ENCODE data around the gene MIEN1. TPM values are rescaled to one million over a fixed set of nuclear protein-coding genes. Genes with fewer than 3 reads are reported as not detected.
"Not testable (repeated sequence)": the region's sequence is repeated elsewhere in the genome, so short reads cannot be mapped to it uniquely, and the experiment has no call there.

Gene MIEN1
- total and polyA plus RNA-seq, 3 experiments from 2014 or later = 42.3 to 114 (median 46.2) TPM

DNA sequence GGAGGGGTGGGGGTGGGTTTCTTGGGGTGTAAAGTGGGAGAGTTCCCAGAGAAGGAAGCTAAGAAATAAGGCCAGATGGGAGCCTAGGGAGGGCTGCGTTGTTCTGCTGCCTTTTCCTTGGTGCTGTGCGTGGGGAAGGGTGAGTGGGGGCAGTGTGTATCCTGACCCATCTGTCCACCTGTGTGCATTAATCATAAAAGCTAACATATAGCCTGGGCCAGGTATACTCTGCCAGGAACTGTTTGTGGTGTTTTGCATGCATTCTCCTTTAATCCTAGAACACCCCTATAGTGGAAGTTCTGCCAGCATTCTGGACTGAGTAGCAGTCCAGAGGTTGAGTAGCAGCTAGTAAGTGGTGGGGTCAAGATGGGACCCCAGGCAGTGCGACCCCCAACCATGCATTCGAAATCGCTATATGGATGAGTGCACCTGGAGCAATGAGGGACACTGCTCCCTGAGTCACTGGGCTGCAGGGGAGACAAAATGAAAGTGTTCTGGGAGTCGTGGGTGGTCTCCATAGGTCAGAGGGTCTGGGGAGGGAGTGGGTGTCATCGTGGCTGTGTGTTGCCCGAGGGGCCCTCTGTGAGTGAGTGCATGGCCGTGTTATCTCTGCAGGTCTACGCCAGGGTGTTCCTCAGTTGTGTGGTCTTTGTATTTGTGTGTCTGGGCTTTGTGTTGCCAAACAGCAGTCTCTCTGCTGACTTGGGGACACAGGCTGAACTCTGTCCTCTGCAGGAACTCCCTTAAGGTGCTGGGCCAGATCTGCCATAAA lies 29.1 kb downstream of the MIEN1 start:
- peaks cover 7 to 14% (median 12%) of the 10 kb centered on the region in 3 donors for H3K4me1 Mint-ChIP-seq
- Histone ChIP-seq H3K27ac (ENCODE audit: low read depth, low read length) (no peak overlapping the region), H3K36me3 (ENCODE audit: insufficient read depth, low read length) (no peaks in the 10 kb centered on the region), H3K4me1 (ENCODE audit: insufficient read depth, low read length) (no peaks in the 10 kb centered on the region), H3K4me3 (ENCODE audit: low read length) (no peak overlapping the region), H3K27me3 (ENCODE audit: insufficient read depth, low read length, poor library complexity, severe bottlenecking) (peaks cover 10% of the 10 kb centered on the region), H3K9me3 (ENCODE audit: low read length) (no peaks in the 10 kb centered on the region)
- DNase-seq = no peak
- H3K36me3 Mint-ChIP-seq = peaks cover 0 to 4% (median 3%) of the 10 kb centered on the region in 3 donors
- CTCF ChIA-PET = interaction anchor here (0.9 to 1.5 kb wide), 2 partner anchors 36 to 80 kb away, joined by 3 to 4 read pairs; no protein-coding TSS in a partner anchor
- peak overlapping the region in 1 of 7 donors; percentile 64 for H3K4me3 Mint-ChIP-seq
- peaks cover 21 to 43% of the 10 kb centered on the region in 2 donors for H3K27me3 Mint-ChIP-seq
- peak overlapping the region in 2 of 8 donors; percentile 13 to 44 for H3K27ac Mint-ChIP-seq
- H3K9me3 Mint-ChIP-seq = no peaks in the 10 kb centered on the region
- POLR2A ChIA-PET = no interaction called here

DNA sequence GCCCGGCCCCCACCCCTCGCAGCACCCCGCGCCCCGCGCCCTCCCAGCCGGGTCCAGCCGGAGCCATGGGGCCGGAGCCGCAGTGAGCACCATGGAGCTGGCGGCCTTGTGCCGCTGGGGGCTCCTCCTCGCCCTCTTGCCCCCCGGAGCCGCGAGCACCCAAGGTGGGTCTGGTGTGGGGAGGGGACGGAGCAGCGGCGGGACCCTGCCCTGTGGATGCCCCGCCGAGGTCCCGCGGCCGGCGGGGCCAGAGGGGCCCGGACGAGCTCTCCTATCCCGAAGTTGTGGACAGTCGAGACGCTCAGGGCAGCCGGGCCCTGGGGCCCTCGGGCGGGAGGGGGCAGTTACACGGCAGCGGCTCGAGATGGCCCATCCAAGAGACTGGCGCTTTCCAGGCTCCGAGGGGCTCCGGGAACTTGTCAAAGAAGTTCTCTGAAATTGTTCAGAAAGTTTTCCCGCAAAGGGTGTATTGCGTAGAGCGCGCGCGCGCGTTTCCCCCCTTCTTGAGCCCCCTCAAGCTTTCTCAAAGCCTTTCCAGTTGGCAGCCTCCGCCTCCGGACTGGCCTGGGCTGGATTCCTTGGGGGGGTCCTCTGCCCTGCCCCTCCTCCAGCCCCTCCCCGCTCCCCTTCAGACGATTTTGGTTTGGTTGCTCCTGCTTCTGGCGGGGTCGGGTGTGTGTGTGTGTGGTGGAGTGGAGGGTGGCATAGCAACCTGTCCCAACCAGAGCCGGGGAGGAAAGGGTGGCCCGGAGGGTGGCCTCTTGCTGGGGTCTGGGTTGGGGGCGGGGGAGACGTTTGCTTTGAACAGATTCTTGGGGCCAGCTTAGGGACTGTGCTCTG lies 30.0 kb downstream of the MIEN1 start:
- Histone ChIP-seq H3K27me3 (ENCODE audit: insufficient read depth, low read length, poor library complexity, severe bottlenecking) (peaks cover 10% of the 10 kb centered on the region), H3K9me3 (ENCODE audit: low read length) (no peaks in the 10 kb centered on the region), H3K4me3 (ENCODE audit: low read length) (no peak overlapping the region), H3K27ac (ENCODE audit: low read depth, low read length) (no peak overlapping the region), H3K4me1 (ENCODE audit: insufficient read depth, low read length) (no peaks in the 10 kb centered on the region), H3K36me3 (ENCODE audit: insufficient read depth, low read length) (no peaks in the 10 kb centered on the region)
- CTCF ChIA-PET = interaction anchor here (0.9 kb wide), 1 partner anchor 79 kb away, joined by 4 read pairs; no protein-coding TSS in a partner anchor
- DNase-seq = no peak
- Mint-ChIP-seq H3K4me1 (peaks cover 7 to 14% (median 12%) of the 10 kb centered on the region in 3 donors), H3K36me3 (peaks cover 0 to 4% (median 3%) of the 10 kb centered on the region in 3 donors), H3K9me3 (no peaks in the 10 kb centered on the region), H3K4me3 (peak overlapping the region in 1 of 7 donors; percentile 64), H3K27ac (no peak overlapping the region), H3K27me3 (peaks cover 21 to 43% of the 10 kb centered on the region in 2 donors)
- POLR2A ChIA-PET = interaction anchor here (0.5 to 1.0 kb wide), 2 partner anchors 12 to 440 kb away, joined by 4 read pairs; partner anchors contain the start of genes CASC3 and PGAP3

DNA sequence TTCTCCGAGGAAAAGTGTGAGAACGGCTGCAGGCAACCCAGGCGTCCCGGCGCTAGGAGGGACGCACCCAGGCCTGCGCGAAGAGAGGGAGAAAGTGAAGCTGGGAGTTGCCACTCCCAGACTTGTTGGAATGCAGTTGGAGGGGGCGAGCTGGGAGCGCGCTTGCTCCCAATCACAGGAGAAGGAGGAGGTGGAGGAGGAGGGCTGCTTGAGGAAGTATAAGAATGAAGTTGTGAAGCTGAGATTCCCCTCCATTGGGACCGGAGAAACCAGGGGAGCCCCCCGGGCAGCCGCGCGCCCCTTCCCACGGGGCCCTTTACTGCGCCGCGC lies 30.5 kb downstream of the MIEN1 start, which contains the start of gene ERBB2:
TSS of gene ERBB2 (plus strand) at position 247 of the 330 bp plus-strand sequence. CDS start 175 bp downstream, outside the sequence.
- H3K27ac Mint-ChIP-seq = peak within 1 kb of the TSS in 4 of 8 donors; percentile 3 to 57 (median 36)
- peaks cover 7 to 14% (median 12%) of the 10 kb centered on the region in 3 donors for H3K4me1 Mint-ChIP-seq
- peaks cover 0 to 4% (median 3%) of the 10 kb centered on the region in 3 donors for H3K36me3 Mint-ChIP-seq
- Histone ChIP-seq H3K36me3 (ENCODE audit: insufficient read depth, low read length) (no peaks in the 10 kb centered on the region), H3K27me3 (ENCODE audit: insufficient read depth, low read length, poor library complexity, severe bottlenecking) (peaks cover 10% of the 10 kb centered on the region), H3K4me1 (ENCODE audit: insufficient read depth, low read length) (no peaks in the 10 kb centered on the region), H3K4me3 (ENCODE audit: low read length) (no peak within 1 kb of the TSS), H3K9me3 (ENCODE audit: low read length) (no peaks in the 10 kb centered on the region), H3K27ac (ENCODE audit: low read depth, low read length) (no peak within 1 kb of the TSS)
- H3K9me3 Mint-ChIP-seq = no peaks in the 10 kb centered on the region
- CTCF ChIA-PET = no interaction called here
- H3K4me3 Mint-ChIP-seq = peak within 1 kb of the TSS in 3 of 7 donors; percentile 18 to 64 (median 22)
- no peak for DNase-seq
- POLR2A ChIA-PET = interaction anchor here (1.0 kb wide), 1 partner anchor 12 kb away, joined by 4 read pairs; the partner anchor contains the start of gene PGAP3
- peaks cover 21 to 43% of the 10 kb centered on the region in 2 donors for H3K27me3 Mint-ChIP-seq

DNA sequence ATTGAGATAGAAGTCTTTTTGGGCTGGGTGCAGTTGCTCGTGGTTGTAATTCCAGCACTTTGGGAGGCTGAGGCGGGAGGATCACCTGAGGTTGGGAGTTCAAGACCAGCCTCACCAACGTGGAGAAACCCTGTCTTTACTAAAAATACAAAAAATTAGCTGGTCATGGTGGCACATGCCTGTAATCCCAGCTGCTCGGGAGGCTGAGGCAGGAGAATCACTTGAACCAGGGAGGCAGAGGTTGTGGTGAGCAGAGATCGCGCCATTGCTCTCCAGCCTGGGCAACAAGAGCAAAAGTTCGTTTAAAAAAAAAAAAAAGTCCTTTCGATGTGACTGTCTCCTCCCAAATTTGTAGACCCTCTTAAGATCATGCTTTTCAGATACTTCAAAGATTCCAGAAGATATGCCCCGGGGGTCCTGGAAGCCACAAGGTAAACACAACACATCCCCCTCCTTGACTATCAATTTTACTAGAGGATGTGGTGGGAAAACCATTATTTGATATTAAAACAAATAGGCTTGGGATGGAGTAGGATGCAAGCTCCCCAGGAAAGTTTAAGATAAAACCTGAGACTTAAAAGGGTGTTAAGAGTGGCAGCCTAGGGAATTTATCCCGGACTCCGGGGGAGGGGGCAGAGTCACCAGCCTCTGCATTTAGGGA lies 31.0 kb downstream of the MIEN1 start:
- H3K36me3 Mint-ChIP-seq; H3K9me3 Mint-ChIP-seq; H3K4me1 ChIP-seq (ENCODE audit: insufficient read depth, low read length); H3K9me3 ChIP-seq (ENCODE audit: low read length); H3K36me3 ChIP-seq (ENCODE audit: insufficient read depth, low read length); DNase-seq; H3K27ac ChIP-seq (ENCODE audit: low read depth, low read length); CTCF ChIA-PET; H3K4me3 ChIP-seq (ENCODE audit: low read length): not testable (repeated sequence)
- Mint-ChIP-seq H3K27ac (peak overlapping the region in 4 of 8 donors; percentile 3 to 57 (median 36)), H3K4me3 (peak overlapping the region in 2 of 7 donors; percentile 18 to 22), H3K4me1 (peaks cover 6 to 14% (median 12%) of the 10 kb centered on the region in 3 donors), H3K27me3 (peaks cover 21 to 43% of the 10 kb centered on the region in 2 donors)
- POLR2A ChIA-PET = interaction anchor here (1.0 kb wide), 1 partner anchor 11 kb away, joined by 4 read pairs; the partner anchor contains the start of gene PGAP3
- peaks cover 10% of the 10 kb centered on the region for H3K27me3 ChIP-seq (ENCODE audit: insufficient read depth, low read length, poor library complexity, severe bottlenecking)

DNA sequence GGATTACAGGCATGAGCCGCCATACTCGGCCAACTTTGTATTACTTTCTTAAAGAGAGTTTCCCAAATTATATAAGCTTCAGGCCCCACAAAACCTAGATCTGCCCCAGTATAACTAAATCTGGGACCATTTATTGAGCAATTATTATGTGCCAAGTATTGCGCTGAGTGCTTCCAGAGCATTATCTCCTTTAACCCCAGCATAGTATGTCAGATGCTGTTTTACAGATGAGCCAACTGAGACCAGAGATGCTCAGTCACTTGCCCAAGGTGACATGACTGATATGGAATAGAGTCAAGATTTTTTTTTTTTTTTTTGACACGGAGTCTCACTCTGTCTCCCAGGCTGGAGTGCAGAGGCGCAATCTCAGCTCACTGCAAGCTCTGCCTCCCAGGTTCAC lies 32.4 kb downstream of the MIEN1 start:
- H3K27me3 ChIP-seq (ENCODE audit: insufficient read depth, low read length, poor library complexity, severe bottlenecking) = peaks cover 10% of the 10 kb centered on the region
- no peak overlapping the region for H3K4me3 ChIP-seq (ENCODE audit: low read length)
- Mint-ChIP-seq H3K4me1 (peaks cover 6 to 14% (median 12%) of the 10 kb centered on the region in 3 donors), H3K36me3 (peaks cover 0 to 7% (median 3%) of the 10 kb centered on the region in 3 donors), H3K4me3 (no peak overlapping the region), H3K27me3 (peaks cover 21 to 43% of the 10 kb centered on the region in 2 donors), H3K27ac (no peak overlapping the region), H3K9me3 (no peaks in the 10 kb centered on the region)
- H3K9me3 ChIP-seq (ENCODE audit: low read length) = no peaks in the 10 kb centered on the region
- CTCF ChIA-PET = interaction anchor here (1.5 kb wide), 1 partner anchor 10 kb away, joined by 4 read pairs; the partner anchor contains the start of gene PGAP3
- no peaks in the 10 kb centered on the region for H3K4me1 ChIP-seq (ENCODE audit: insufficient read depth, low read length)
- POLR2A ChIA-PET = no interaction called here
- DNase-seq = no peak
- H3K36me3 ChIP-seq (ENCODE audit: insufficient read depth, low read length) = no peaks in the 10 kb centered on the region
- no peak overlapping the region for H3K27ac ChIP-seq (ENCODE audit: low read depth, low read length)

DNA sequence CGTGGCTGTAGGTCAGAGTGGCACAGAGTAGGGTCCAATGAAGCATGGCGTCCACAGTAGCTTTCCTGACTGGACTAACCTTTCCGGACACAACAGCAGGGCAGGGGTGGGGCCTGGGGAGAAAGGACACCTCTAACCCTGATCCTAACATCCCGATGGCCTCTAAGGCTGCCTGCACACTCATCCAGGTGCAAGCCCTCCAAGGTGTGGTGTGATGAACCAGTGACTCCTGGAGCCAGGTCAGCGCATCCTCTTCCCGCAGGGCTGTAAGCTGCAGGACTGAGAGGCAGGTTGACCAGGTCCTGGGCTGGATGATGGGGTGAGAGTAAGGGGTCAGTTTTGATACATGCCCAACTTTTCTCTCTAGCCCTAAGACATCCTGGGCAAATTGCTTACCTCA lies 33.6 kb downstream of the MIEN1 start:
- no peak overlapping the region for H3K4me3 ChIP-seq (ENCODE audit: low read length)
- H3K36me3 ChIP-seq (ENCODE audit: insufficient read depth, low read length) = no peaks in the 10 kb centered on the region
- peaks cover 0 to 7% (median 3%) of the 10 kb centered on the region in 3 donors for H3K36me3 Mint-ChIP-seq
- H3K27ac ChIP-seq (ENCODE audit: low read depth, low read length) = no peak overlapping the region
- no peaks in the 10 kb centered on the region for H3K9me3 ChIP-seq (ENCODE audit: low read length)
- H3K9me3 Mint-ChIP-seq = no peaks in the 10 kb centered on the region
- H3K27me3 Mint-ChIP-seq = peaks cover 21 to 36% of the 10 kb centered on the region in 2 donors
- CTCF ChIA-PET = interaction anchor here (1.0 to 1.5 kb wide), 2 partner anchors 9 to 75 kb away, joined by 3 to 4 read pairs; partner anchors contain the start of gene PGAP3
- peaks cover 5% of the 10 kb centered on the region for H3K27me3 ChIP-seq (ENCODE audit: insufficient read depth, low read length, poor library complexity, severe bottlenecking)
- peaks cover 6 to 14% (median 12%) of the 10 kb centered on the region in 3 donors for H3K4me1 Mint-ChIP-seq
- POLR2A ChIA-PET = no interaction called here
- no peak for DNase-seq
- no peak overlapping the region for H3K4me3 Mint-ChIP-seq
- no peak overlapping the region for H3K27ac Mint-ChIP-seq
- H3K4me1 ChIP-seq (ENCODE audit: insufficient read depth, low read length) = no peaks in the 10 kb centered on the region

DNA sequence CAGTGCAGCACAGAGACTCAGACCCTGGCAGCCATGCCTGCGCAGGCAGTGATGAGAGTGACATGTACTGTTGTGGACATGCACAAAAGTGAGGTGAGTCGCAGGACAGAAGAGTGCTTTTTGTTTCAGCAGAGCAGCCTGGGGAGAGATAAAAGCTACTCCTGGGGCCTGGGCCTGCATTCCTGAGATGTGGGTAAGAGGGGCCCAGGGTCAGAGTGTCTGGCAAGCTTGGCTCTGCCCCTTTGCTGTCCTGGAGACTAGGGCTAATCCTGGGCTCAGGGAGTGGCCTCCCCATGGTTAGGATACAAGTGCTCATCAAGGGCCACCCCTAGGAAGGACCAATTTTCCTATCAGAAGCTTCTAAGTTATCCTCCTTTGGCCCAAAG lies 35.2 kb downstream of the MIEN1 start:
- no peak overlapping the region for H3K4me3 Mint-ChIP-seq
- Histone ChIP-seq H3K27ac (ENCODE audit: low read depth, low read length) (no peak overlapping the region), H3K4me3 (ENCODE audit: low read length) (no peak overlapping the region), H3K9me3 (ENCODE audit: low read length) (no peaks in the 10 kb centered on the region), H3K27me3 (ENCODE audit: insufficient read depth, low read length, poor library complexity, severe bottlenecking) (no peaks in the 10 kb centered on the region), H3K4me1 (ENCODE audit: insufficient read depth, low read length) (no peaks in the 10 kb centered on the region), H3K36me3 (ENCODE audit: insufficient read depth, low read length) (no peaks in the 10 kb centered on the region)
- H3K27me3 Mint-ChIP-seq = peaks cover 9 to 23% of the 10 kb centered on the region in 2 donors
- H3K9me3 Mint-ChIP-seq = no peaks in the 10 kb centered on the region
- POLR2A ChIA-PET = no interaction called here
- peaks cover 0 to 7% (median 3%) of the 10 kb centered on the region in 3 donors for H3K36me3 Mint-ChIP-seq
- H3K4me1 Mint-ChIP-seq = peaks cover 4 to 10% (median 6%) of the 10 kb centered on the region in 3 donors
- no peak for DNase-seq
- CTCF ChIA-PET = no interaction called here
- no peak overlapping the region for H3K27ac Mint-ChIP-seq
